OCI-M2 (cell line): ENCODE results near the gene SCARB1.

Experiments used
- DNase-seq: peaks from one replicate; lab custom pipeline; 2025; ENCODE audit not compliant: unreplicated experiment; lab: John Stamatoyannopoulos, UW

Gene SCARB1

GRCh38 chr12:124844411-124845397, 19.0 kb downstream of the SCARB1 start:
- no peak for DNase-seq

- DNase-seq, result no peak
These were observed 20.7 kb downstream of the SCARB1 start for GRCh38 chr12:124842800-124843510.

DNA sequence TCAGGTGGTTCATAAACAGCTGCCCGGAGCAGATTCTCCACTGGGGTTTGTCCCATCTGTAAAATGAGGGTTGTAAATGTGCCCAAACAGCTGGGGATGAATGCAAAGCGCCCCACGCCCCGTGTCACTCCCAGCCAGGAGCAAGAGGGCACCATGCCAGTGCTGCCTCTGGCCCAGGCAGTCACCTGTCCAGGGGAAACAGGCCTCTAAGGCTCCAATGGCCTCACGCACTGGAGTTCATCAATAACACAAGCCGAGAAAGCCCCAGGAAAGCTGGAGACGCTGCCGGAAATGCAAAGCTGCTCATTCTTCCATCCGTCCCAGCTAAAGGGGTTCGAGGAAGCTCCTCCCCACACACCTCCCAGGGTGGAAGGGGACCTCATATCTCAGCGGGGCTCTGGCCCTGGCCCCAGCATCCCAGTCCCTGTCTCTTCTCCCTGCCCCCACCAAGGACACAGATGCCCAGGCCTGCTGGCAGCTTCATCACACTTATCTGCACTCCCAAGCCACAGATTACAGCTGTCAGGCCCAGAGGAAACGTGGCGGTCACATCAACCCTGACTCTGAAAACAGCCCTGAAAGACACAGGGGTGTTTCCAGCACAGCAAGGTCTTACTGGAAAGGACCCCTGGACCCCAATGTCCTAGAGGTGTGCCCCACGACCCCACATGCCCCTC, 21.5 kb downstream of the SCARB1 start:
- DNase-seq, result no peak

DNA sequence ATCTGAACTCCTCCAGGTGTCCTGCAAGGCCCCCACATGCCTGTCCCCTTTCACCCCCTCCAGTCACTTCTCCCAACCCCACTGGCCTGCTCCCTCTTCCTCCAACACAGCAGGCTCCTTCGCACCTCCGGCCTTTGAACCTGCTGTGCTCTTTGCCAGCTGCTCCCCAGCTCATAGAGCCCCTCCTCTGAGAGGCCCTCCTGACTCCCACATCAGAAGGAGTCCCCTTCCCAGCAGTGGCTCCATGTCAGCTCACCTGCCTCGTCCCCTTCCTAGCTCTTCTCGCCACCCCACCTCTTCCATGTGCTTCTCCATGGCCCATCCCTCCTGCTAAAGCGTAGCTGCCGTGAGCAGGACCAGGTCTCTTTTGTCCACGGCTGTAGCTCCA, 22.1 kb downstream of the SCARB1 start:
- DNase-seq, result no peak

GRCh38 chr12:124837958-124838803, 25.5 kb downstream of the SCARB1 start:
- DNase-seq, result no peak

GRCh38 chr12:124837249-124837897, 26.3 kb downstream of the SCARB1 start:
- no peak for DNase-seq

DNA sequence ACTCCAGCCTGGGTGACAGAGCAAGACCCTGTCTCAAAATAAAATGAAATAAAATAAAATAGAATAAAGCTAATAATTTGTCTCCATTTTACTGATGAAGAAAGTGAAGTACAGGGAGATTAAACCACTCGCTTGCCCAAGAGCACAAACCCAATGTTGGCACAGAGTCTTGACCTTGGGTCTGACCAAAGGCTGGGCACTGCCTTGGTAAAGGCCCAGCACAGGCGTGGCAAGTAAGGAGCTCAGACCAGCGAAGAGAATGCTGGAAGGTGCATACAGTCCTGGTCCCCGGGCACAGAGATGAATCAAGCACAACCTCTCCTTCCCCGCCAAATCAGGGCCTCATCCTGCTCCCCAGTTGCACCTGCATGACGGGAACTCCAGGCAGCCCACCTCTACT, 26.9 kb downstream of the SCARB1 start:
- DNase-seq, result no peak

GRCh38 chr12:124835656-124836410, 27.8 kb downstream of the SCARB1 start:
- DNase-seq, result no peak

DNA sequence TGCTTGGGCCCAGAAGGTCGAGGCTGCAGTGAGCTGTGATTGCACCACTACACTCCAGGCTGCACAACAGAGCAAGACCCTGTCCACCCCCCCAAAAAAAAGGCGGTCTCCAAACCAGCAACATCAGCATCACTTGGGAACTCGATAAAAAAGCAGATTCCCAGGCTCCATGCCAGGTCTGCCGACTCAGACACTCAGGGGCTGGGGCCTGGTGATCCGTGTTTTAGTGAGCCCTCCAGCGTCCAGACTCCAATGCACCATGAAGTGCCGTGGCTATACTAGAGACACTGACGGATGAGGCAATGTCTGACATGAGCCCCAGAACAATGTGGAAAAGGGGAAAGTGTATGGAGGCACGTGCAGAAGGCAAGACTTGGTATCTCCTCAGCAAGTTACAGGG, 28.8 kb downstream of the SCARB1 start:
- no peak for DNase-seq

DNA sequence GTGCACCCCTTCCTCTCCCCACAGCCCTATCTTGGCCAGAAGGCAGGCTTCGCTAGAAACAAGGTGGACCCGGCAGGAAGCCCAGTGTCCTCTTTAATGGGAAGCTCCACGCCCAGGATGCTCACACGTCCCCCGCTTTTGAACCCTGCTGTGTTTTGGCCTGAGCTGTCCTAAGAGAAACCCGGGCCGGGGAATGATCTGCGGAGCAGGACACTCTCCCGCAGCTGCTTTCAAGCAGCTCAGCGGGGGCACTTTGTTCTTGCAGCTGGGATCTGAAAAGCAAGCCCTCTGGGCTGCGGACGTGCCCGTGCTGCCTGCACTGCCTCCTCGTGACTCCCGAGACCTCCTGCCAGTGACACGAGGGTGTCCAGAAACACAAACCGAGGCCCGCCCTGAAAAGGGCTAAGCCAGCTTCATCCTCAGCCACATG, 30.0 kb downstream of the SCARB1 start:
- DNase-seq, result no peak

- no peak for DNase-seq
These were observed 30.8 kb downstream of the SCARB1 start for GRCh38 chr12:124832856-124833255.

GRCh38 chr12:124831590-124831989, 32.1 kb downstream of the SCARB1 start:
- no peak for DNase-seq

DNA sequence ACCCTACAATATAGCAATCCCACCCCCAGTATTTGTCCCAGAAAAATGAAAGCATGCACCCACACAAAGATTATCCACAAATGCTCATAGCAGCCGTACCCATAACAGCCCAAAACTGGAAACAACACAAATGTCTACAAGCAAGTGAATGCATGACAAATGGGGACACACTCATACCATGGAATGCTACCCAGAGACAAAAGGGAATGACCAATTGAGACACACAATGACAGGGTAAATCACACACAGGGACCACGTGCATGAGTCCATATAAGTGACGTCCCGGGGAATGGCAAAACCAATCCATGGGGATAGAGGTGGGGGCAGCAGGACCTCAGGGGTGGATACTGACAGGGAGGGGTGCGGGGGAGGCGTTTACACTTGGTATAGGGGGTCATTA, 33.4 kb downstream of the SCARB1 start:
- no peak for DNase-seq

- no peak for DNase-seq
These were observed 33.9 kb downstream of the SCARB1 start for GRCh38 chr12:124829708-124830304.

GRCh38 chr12:124829008-124829707, 34.5 kb downstream of the SCARB1 start:
- DNase-seq, result no peak

DNA sequence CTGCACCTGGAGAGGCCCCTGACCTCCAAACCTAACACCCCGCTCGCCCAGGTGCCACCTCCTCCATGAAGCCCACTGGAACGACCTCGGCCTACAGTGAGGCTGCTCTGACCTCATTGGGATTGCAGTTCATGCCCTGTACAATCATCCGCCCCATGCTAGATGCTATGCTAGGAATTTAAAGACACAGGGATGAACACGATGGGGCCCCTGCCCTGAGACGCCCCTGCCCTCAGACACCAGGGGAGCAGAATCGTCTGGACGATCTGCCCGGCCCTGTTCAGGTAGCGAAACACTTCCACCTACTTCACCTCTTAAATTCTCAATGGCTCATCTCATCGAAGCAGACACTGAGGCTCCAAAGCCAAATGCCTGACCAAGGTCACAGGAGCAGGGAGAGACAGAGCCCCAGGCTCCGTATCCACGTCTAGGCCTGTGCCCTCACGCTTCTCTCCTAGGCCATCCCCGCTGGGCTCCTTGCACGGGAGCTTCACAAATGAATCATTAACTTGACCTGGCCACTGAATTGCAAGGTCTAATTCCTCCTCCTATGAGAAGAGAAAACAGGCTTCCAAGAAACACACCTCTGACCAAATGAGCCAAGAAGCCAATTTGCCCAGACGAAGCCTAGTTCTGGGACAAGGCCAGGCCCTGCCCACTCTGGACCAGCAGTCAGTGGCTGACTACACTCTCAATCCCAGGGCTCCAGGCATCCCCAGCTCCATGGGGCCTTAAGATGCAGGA, 35.2 kb downstream of the SCARB1 start:
- no peak for DNase-seq

DNA sequence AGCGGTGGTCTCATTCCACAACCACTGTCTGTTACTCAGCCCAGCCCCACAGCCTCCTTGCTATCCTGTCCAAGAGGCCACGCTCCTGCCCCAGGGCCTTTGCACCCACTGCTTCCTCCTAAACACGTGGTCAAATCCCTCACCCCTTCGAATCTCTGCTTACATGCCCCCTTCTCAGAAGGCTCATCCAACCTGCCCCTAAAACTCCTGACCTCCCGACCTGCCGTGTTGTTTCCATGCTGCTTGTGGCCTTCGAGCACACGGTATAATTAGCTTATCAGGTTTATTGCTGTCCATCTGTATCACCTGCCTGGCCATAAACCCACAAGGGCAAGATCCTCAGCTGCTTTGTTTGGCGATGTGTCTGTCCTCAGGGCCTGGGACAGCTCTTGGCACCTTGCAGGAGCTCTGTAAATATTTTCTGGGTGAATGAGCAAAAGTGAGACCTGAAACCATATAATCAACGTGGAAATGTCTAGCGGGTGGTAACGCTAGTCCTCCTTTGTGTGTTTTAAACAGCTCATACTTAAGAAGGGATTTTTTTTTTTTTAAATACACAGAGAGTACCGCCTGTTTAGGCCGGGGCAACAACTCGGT, 36.0 kb downstream of the SCARB1 start:
- DNase-seq, result no peak
